Retinal pigment epithelial cell (primary cell): ENCODE results near the gene OR6V1.

Experiments used
- DNase-seq: peaks from one replicate; pipeline ENCODE4 v3.0.0-alpha.2; 2010; ENCODE audit warnings: low read depth
- H3K4me3 ChIP-seq: 2 replicates; pipeline ENCODE4 v1.5.1; 2011; ENCODE audit warnings: mild to moderate bottlenecking, low read length, control low read depth, moderate library complexity
- TF ChIP-seq, protein P1 (sequence below): conservative IDR thresholded peaks from 2 replicates; pipeline ENCODE4 v1.5.1; 2011; ENCODE audit warnings: low read depth, low read length, control low read depth, inconsistent platforms

Gene OR6V1

DNA sequence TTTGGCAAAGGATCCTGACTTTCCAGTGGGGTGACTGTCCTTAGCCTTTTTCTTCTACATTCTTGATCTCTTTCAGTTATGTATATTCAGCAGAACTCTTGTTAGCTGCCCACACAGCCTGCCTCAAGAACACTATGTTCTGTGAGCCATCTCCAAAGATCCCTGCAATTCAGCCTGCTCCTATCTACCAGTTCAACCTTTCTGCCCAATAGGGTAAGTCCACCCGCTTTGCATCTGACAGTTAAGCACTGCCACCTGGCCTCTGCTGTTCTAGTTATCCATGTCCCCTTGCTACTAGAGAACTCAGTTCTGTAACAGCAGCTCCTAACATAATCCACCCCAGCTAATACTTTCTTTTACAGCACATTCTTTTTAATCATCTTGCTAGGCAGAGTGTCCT, 38.7 kb upstream of the OR6V1 start:
- H3K4me3 ChIP-seq: no peak overlapping the region
- no peak for DNase-seq

DNA sequence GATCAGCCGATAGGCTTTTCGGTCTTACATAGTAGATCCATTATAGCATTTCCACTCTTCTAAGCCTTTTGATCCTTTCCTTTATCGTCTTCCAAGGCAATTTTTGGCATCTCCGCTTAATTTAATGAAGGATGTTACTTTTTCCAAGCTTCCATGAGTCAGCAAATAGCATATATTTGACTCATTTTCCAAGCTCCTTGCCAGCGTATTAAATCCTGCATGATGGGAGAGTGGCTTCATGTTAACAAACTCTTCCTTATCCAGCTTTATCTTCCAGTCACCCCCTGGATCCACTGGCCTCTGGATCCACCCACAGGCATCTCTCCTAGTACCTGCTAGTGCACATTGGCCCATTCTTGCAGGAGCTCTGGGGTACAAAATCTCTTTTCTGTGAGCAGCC, 38.2 kb upstream of the OR6V1 start:
- peak; percentile 34 for DNase-seq
- H3K4me3 ChIP-seq: no peak overlapping the region
- TF ChIP-seq, protein P1, sequence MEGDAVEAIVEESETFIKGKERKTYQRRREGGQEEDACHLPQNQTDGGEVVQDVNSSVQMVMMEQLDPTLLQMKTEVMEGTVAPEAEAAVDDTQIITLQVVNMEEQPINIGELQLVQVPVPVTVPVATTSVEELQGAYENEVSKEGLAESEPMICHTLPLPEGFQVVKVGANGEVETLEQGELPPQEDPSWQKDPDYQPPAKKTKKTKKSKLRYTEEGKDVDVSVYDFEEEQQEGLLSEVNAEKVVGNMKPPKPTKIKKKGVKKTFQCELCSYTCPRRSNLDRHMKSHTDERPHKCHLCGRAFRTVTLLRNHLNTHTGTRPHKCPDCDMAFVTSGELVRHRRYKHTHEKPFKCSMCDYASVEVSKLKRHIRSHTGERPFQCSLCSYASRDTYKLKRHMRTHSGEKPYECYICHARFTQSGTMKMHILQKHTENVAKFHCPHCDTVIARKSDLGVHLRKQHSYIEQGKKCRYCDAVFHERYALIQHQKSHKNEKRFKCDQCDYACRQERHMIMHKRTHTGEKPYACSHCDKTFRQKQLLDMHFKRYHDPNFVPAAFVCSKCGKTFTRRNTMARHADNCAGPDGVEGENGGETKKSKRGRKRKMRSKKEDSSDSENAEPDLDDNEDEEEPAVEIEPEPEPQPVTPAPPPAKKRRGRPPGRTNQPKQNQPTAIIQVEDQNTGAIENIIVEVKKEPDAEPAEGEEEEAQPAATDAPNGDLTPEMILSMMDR: no peak

More for the DNA sequence above, 38.7 kb upstream of the OR6V1 start:
- TF ChIP-seq, protein P1: no peak

DNA sequence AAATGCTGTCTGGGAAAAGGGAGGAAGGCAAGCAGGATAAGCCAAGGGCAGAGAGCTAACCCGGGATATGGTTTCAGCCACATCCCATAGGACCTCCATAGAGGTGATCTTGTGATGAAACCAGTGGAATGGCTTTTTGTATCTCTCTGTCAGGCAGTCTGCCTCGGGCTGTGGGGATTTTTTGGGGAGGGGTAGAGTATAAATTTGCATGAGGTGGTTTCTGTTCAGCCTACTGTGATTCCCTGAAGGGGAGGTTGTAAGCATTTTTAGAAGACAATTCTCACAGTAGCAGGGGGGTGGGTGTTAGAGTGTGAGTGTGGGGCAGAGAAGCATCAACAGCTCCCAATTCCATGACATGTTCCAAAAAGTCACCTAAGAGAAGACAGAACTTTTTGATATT, 37.1 kb upstream of the OR6V1 start:
- TF ChIP-seq, protein P1: no peak
- DNase-seq: no peak

DNA sequence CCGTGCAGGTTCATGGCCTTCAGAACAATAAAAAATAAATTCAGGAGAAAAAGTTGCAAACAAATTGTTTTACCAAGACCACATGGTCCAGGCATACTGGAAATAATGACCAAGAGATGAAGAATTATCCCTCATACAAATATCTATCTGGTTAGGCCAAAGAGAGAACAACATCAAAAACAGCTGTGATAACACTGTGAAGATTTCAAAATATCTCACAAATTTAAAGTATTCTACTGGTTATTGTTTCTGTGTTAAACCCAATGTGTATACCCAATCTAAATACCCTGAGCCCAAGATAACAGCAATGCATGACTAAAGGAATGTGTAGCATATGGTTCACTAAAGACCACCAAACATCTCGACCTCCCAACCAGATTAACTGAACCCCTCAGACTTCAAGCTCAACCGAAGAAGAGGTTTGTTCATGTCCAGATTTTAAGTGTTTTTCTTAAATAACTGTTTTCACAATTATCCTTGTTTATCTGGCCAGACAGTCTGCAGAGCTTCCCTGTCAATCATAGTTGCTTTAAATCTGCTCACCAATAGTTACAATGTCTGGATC, 36.1 kb upstream of the OR6V1 start:
- TF ChIP-seq, protein P1: no peak
- H3K4me3 ChIP-seq: no peak overlapping the region
- DNase-seq: no peak

More for the DNA sequence above, 37.1 kb upstream of the OR6V1 start:
- no peak overlapping the region for H3K4me3 ChIP-seq

DNA sequence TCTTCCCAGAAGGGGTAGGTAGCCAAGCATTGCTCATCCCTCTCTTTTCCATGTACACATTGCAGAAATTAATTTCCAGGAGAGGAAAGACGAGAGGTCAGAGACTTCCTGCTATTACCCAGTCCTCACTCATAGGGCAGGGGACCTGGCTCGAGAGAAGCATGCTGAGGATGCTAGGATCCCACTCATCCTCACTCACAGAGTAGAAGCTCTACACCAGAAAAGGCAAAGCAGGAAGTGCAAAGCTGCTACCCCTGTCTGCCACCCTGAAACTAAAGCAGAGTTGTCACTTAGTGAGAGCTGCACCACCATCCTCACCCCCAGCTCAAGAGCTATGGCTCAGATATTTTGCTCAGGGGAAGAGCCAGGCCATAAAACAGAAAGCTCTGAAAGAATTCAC, 35.1 kb upstream of the OR6V1 start:
- no peak overlapping the region for H3K4me3 ChIP-seq
- TF ChIP-seq, protein P1: no peak
- no peak for DNase-seq

DNA sequence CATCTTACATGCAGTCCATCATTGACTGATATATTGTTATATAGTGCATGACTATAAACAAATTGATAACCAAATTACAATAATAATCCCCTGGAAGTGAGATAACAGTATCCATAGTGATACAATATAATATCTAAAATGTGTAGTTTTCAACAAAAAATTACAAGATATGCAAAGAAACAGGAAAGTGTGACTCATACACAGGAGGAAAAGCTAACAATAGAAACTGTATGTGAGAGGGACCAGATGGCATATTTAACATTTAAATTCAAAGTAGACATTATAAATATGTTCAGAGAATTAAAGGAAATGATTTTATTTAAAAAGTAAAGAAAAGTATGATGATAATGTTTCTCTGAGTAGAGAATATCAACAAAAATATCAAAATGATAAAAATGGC, 33.2 kb upstream of the OR6V1 start:
- TF ChIP-seq, protein P1: no peak
- DNase-seq: no peak
- H3K4me3 ChIP-seq: no peak overlapping the region

DNA sequence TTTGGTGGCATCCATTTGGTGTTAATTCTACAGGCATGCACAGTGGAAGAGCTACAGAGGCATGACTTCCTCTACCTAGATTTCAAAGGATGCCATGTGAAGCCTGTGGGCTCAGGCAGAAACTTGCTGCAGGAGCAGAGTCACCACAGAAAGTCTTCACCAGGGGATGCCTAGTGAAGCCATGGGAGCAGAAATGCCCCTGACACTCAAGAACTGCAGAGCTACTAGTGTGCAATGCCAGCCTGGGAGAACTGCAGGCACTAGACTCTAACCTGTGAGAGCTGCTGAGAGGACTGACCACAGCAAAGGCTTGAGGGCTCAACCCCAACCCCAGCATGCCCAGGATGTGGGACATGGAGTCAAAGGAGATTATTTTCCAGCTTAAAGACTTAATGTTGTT, 29.1 kb upstream of the OR6V1 start:
- H3K4me3 ChIP-seq: no peak overlapping the region
- no peak for DNase-seq
- TF ChIP-seq, protein P1: no peak
